ENCODE results near the gene RNASE2. TPM values are rescaled to one million over a fixed set of nuclear protein-coding genes. Genes with fewer than 3 reads are reported as not detected.

Gene RNASE2
- total RNA-seq, 8 experiments from 2014 or later, result 19.0 TPM; not detected in 7

Other genes starting within 250 kb of the RNASE2 start
- gene EDDM3A, start 209.6 kb upstream of the RNASE2 start, total RNA-seq, result under 1 TPM in 2 of 8 experiments, not detected in 6; 0.33 to 0.66 TPM
- under 1 TPM in 2 of 8 experiments, not detected in 6; 0.23 to 0.87 TPM for gene EDDM3B, start 187.1 kb upstream of the RNASE2 start, total RNA-seq
- gene RNASE6, start 174.2 kb upstream of the RNASE2 start, total RNA-seq, result 10 to 100 TPM in 1 of 8 experiments, 1 to 10 TPM in 1, under 1 TPM in 1, not detected in 5; 0.28 to 17.8 (median 2.3) TPM
- 100 to 1,000 TPM in 1 of 8 experiments, 10 to 100 TPM in 2, not detected in 5; 47.0 to 362 (median 50.7) TPM for gene RNASE1, start 152.6 kb upstream of the RNASE2 start, total RNA-seq
- not detected for gene RNASE3, start 64.1 kb upstream of the RNASE2 start, total RNA-seq
- gene METTL17, start 34.5 kb downstream of the RNASE2 start, total RNA-seq, result 100 to 1,000 TPM in 1 of 8 experiments, 10 to 100 TPM in 7; 30.2 to 119 (median 58.5) TPM
- under 1 TPM in 4 of 8 experiments, not detected in 4; 0.11 to 0.47 (median 0.39) TPM for gene SLC39A2, start 43.8 kb downstream of the RNASE2 start, total RNA-seq
- gene NDRG2, start 69.6 kb downstream of the RNASE2 start, total RNA-seq, result 10 to 100 TPM in 5 of 8 experiments, 1 to 10 TPM in 3; 4.1 to 51.8 (median 13.7) TPM
- gene TPPP2, start 74.7 kb downstream of the RNASE2 start, total RNA-seq, result under 1 TPM in 3 of 8 experiments, not detected in 5; 0.18 to 0.62 (median 0.38) TPM
- gene RNASE13, start 79.3 kb downstream of the RNASE2 start, total RNA-seq, result under 1 TPM in 3 of 8 experiments, not detected in 5; 0.17 to 0.90 (median 0.70) TPM
- under 1 TPM in 4 of 8 experiments, not detected in 4; 0.14 to 0.40 (median 0.29) TPM for gene RNASE7, start 86.9 kb downstream of the RNASE2 start, total RNA-seq
- gene RNASE8, start 102.3 kb downstream of the RNASE2 start, total RNA-seq, result under 1 TPM in 2 of 8 experiments, not detected in 6; 0.22 to 0.95 TPM
- gene ARHGEF40, start 114.8 kb downstream of the RNASE2 start, total RNA-seq, result 10 to 100 TPM; 15.0 to 61.4 (median 24.8) TPM
- gene ZNF219, start 143.2 kb downstream of the RNASE2 start, total RNA-seq, result 10 to 100 TPM; 10.5 to 42.7 (median 17.2) TPM
- gene TMEM253, start 145.6 kb downstream of the RNASE2 start, total RNA-seq, result 1 to 10 TPM in 4 of 8 experiments, under 1 TPM in 4; 0.37 to 2.5 (median 1.0) TPM
- under 1 TPM in 6 of 8 experiments, not detected in 2; 0.04 to 0.47 (median 0.20) TPM for gene OR5AU1, start 200.6 kb downstream of the RNASE2 start, total RNA-seq